Neural cell (in vitro differentiated cells): ENCODE measurements around the gene STX7.
A peak's percentile ranks its signal among the peaks of the same experiment; 100 is the strongest.

Experiments
- POLR2AphosphoS5 ChIP-seq: IDR thresholded peaks from 2 replicates; pipeline ENCODE4 v1.6.1; 2012
- TF ChIP-seq, protein P1 (sequence below): fragments of 450-650 bp; IDR thresholded peaks from 2 replicates; pipeline ENCODE4 v1.5.1; 2014; ENCODE audit warnings: antibody characterized with exemption, mild to moderate bottlenecking, moderate library complexity; ENCODE audit not compliant: poor library complexity, severe bottlenecking

DNA sequence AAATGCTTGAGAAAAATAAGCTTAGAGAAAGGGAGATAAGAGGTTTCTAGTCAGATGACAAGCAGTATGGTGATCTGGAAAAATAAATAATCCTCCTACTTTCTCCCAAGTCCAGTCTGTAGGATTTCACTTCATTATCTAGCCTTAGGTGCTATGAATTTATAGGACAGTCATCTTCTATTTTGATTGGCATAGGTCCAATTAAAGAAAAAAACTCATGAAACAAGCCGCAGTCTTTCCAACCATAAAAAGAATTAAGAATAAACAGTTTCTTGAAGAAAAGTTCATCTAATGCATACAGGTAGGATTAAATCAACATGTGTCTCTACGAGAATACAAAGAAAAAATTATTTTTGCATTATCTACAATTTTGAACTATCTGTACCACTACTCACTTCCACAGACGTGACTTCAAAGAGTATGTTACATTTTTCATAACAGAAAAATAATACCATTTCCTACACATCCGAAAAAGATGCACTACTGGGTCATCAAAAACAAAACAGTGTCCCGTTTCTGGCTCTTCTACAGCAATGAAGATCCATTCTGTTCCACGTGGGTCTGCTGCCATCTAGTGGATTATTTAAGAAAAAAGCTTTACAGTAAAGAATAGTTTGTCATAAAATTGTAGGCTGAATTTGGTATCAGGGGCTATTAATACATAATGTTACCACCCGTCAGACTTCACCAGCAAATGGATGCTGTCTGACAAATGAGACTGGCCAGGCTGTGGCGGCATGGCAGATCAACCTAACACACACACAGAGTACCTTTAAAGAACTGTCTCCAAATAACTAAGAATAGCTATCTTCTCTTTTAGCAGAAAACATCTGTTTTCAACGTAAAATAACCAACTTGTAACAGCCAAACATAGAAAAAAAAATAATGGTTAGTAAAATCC, 28.9 kb downstream of the STX7 start:
- TF ChIP-seq, protein P1, sequence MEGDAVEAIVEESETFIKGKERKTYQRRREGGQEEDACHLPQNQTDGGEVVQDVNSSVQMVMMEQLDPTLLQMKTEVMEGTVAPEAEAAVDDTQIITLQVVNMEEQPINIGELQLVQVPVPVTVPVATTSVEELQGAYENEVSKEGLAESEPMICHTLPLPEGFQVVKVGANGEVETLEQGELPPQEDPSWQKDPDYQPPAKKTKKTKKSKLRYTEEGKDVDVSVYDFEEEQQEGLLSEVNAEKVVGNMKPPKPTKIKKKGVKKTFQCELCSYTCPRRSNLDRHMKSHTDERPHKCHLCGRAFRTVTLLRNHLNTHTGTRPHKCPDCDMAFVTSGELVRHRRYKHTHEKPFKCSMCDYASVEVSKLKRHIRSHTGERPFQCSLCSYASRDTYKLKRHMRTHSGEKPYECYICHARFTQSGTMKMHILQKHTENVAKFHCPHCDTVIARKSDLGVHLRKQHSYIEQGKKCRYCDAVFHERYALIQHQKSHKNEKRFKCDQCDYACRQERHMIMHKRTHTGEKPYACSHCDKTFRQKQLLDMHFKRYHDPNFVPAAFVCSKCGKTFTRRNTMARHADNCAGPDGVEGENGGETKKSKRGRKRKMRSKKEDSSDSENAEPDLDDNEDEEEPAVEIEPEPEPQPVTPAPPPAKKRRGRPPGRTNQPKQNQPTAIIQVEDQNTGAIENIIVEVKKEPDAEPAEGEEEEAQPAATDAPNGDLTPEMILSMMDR, result peak; percentile 90
- TF ChIP-seq POLR2AphosphoS5, result no peak
